ENCODE measurements around the gene LRRK2.

DNA sequence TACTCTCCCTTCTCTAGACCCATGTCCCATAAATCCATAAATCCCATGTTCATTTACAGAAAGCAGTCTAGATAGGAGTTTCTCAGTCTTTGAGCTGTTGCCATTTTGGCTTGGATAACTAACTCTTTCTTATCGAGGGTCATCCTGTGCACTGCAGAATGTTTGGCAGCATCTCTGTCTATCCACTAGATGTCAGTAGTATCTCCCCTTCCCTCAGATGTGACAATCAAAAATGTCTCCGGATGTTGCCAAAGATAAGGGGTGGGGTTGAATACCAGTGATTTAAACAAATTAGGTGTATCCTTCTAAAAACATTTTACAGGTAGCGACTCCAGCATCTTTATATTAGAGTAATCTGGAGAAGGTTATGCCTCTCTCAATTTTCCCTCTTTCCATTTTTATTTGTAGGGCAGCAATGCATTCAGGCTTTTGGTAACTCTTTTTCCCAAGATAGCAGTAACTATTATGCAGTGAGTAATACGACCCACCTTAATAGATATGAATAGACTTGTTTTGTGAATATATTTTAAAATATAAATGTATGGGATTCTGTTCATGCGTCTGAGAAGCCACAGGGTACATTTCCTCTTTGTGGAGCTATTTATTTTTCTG lies 100.7 kb downstream of the LRRK2 start:
- TF ChIP-seq, protein P1, sequence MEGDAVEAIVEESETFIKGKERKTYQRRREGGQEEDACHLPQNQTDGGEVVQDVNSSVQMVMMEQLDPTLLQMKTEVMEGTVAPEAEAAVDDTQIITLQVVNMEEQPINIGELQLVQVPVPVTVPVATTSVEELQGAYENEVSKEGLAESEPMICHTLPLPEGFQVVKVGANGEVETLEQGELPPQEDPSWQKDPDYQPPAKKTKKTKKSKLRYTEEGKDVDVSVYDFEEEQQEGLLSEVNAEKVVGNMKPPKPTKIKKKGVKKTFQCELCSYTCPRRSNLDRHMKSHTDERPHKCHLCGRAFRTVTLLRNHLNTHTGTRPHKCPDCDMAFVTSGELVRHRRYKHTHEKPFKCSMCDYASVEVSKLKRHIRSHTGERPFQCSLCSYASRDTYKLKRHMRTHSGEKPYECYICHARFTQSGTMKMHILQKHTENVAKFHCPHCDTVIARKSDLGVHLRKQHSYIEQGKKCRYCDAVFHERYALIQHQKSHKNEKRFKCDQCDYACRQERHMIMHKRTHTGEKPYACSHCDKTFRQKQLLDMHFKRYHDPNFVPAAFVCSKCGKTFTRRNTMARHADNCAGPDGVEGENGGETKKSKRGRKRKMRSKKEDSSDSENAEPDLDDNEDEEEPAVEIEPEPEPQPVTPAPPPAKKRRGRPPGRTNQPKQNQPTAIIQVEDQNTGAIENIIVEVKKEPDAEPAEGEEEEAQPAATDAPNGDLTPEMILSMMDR (IDR thresholded peaks at IDR 0.05 in 4 of 5, conservative IDR thresholded peaks at IDR 0.05 in 1 of 5): no peak
- no peak for TF ChIP-seq POLR2A (IDR thresholded peaks at IDR 0.05)

Data from gastrocnemius medialis (tissue), 4 donors.